A172 (cell line): ENCODE results near the gene GUCY1B1. TPM values are rescaled to one million over a fixed set of nuclear protein-coding genes. Genes with fewer than 3 reads are reported as not detected.
A peak's percentile ranks its signal among the peaks of the same experiment; 100 is the strongest.

Experiments used
- DNase-seq: peaks from one replicate; pipeline ENCODE4 v3.0.0-alpha.2; 2015; ENCODE audit warnings: low spot score
- total RNA-seq: library from RNA; depleted of rRNA; stranded (reverse); fragments of >200 nt; shearing (Covaris generic); gene quantifications from 2 replicates; pipeline ENCODE4 v1.2.3, GENCODE V29; 2014; rRNA removed

The GUCY1B1 gene
- total RNA-seq, result 3.0 and 6.1 TPM in 2 replicates

DNA sequence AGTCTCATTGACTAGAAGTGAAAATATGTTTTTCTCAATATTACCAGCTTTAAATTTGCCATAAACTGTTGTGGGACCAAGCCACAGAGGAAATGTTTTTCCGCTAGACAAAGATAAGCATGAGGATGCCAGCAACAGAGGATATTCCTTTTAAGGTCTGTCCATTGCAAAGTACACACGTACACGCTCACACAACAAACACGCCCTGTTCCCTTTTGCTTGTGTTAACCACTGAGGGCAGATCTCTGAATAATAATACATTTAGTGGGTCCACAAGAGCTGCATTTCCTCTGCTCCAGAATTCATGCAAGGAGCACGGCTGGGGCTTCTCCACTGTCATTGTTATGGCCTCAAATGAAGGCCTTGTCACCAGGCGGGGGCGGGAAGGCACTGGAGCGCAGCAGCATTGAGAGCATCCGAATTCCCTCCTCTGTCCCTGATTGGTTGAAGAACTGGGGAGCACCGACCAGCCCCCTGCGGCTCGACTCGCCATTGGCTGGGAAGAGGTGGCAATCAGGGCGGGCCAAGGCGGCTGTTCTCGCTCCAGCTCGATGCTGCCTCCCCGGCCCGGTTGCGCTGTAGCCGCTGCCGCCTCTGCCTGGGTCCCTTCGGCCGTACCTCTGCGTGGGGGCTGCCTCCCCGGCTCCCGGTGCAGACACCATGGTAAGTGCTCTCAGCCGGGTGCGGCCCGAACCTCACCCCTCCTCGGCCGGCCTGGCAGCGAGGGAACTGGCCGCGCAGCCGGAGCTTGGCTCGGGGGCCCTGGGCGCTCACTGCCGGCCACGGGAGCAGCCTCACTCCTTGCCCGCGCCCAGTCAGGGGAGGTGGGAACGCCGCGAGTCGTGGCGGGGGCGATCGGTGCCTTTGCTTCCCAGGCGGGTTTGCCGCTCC is at the start of gene GUCY1B1:
Gene GUCY1B1, plus strand, starts transcription at position 541 of the 891 bp plus-strand sequence. Its CDS starts 120 bp downstream, at position 661.
- peak; percentile 94 for DNase-seq

DNA sequence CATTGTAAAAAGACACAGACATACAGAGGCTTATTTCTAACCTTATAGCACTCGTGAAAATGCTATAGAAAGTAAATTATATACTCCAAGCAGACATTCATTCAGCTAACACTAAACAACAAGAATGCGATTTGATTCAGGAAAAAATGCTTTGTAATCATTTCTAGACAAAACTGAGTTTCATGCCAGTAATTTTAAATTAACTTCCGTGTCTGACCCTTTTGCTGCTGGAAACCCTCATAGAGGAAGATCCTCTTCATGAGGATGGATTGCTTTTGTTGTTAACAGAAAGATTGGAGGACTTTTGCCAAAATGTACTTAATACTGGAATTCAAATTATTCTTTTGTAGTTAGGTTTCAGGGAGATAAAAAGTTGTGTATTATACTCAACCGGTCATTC is 48.9 kb upstream of the GUCY1B1 start:
- no peak for DNase-seq

DNA sequence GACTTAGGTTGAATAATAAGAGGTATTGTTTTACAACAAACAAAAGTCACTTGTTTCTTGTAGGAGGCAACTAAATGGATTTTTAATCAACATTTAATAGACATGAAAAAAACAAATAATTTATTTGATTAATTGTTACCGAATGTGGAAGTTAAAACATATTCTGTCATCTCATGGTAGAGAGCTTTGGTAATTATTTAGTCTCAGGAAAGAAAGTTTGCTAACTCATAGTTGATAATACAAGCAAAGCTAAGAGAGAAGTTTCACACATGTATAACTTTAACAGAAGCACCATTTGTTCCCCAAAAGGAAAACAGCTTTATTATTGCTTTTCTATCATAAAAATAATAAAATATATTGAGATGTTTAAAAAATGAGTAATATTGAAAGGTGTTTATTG is 47.3 kb upstream of the GUCY1B1 start:
- DNase-seq, result no peak

DNA sequence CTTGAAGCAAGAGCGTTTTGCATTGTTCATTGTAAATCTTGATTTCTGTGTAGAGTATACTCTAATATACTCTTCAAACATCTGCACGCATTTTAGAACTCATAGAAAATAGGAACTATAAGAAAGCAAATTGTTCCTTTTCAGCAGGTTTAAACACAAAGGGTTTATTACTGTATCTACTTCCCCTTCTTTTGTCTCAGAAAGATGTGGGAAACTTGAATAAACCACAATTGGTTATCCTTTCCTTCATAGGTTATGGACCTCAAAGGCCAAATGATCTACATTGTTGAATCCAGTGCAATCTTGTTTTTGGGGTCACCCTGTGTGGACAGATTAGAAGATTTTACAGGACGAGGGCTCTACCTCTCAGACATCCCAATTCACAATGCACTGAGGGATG is 46.0 kb upstream of the GUCY1B1 start:
- no peak for DNase-seq

DNA sequence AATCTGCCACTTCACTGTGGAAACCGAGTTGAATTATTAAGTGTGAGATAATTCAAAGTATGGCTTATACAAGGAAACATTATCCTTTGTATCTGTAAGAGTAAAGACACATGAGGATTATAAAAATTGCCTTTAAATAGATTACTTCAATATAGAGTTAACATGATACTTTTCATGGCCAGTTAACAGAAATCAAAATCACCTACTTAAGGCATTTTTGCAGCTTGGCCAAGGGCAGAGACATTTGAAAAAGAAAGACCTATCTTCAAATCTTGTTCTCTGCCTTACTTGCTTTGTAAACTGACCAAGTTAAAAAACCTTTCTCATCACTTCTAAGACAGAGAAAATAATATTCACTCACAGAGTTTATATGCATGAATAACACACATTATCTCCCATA is 44.9 kb upstream of the GUCY1B1 start:
- no peak for DNase-seq

DNA sequence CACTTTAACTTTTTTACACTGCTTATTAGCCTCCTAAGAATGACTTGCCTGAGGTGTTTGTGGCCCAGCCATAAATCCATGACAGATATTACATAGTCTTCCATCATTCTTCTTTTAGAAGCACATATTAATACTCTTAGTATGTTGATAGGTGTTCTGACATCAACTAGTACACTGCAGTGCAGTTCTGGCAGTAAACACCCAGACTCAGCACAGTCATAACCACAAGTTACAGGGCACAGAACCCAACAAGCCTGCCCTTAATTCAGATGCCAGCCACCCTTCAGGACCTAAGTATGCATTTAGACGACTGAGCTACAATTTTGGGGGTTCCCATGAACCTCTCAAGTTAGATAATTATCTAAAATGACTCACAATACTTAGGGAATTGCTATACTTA is 36.5 kb upstream of the GUCY1B1 start:
- no peak for DNase-seq

DNA sequence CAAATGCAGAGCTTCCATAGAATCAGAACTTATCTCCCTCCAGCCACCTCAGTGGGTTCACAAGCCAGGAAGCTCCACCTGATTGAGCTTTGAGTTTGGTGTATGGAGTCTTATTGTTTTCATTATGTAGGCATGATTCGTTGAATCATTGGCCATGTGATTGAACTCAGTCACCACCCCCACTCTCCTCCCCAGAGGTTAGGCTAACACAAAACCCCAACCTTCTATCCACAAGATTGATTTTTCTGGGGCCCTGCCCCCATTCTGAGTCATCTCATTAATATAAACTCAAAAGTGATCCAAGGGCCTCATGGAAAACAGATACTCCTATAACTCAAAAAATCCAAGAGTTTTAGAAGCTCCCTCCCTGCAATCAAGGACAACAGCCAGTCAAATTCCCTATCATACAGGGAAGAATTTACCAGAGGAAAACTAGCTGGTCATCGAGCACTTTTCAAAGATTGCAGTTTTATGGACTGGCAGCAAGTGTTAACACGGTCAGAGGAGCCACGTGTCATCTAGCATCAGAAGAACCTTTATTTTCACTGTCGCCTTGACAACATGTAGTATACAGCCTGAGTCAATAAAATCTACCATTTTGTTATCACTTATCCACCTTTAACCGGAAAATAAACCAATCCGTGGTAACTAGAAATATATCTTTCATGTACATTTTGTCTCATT is 35.9 kb upstream of the GUCY1B1 start:
- peak; percentile 32 for DNase-seq

DNA sequence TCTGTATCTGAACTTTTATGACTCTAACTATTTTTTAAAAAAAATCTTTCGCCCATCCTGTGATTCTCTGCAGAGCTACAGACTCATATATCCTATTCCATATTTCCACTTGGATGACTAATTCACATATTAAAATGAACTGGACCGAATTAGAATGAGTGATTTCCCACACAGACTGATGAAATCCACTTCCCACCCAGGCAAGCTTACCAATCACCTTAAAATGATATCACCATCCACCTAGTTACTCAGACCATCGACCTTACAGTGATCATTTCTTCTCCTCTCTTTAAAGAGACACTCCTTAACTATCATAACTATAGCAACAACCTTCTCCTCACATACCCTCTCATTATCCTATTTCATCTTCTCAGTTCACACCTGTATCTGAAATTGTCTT is 34.1 kb upstream of the GUCY1B1 start:
- DNase-seq, result no peak

DNA sequence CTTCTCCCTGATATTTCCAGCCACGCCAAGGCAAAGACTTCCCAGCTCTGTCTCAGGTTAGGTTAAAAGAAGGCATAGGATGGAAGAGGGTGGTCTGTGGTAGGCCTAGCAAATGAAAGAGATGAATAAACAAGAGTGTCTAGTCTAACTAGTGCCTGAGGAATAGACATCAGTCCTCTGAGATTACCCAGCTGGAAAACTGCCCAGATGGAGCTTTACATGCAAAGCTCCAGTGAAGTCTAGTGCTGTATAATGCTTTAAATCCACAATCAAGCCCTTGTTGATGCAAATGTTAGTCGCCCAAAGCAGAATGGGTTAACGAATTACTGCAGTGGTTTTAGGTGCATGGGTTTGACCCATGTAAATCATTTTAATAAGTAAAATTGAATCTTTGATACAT is 24.8 kb upstream of the GUCY1B1 start:
- DNase-seq, result no peak

DNA sequence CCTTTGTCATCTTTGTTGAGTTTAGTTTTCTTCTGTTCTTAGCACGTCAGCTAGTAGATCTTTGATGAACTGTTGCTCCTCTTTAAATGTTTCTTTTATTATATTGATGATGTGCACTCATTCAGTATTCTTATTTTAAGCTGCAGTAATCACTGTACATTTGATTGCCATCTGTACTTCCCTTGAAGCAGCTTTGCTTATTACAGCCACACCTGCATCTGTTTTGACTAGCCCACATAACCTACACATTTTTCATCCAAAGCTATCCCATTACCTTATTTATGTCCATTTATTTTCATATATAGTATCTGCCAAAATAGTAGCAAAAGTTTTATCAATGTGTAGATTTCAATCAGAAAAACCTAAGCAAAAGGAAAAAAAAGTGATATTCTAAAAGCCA is 23.9 kb upstream of the GUCY1B1 start:
- no peak for DNase-seq

DNA sequence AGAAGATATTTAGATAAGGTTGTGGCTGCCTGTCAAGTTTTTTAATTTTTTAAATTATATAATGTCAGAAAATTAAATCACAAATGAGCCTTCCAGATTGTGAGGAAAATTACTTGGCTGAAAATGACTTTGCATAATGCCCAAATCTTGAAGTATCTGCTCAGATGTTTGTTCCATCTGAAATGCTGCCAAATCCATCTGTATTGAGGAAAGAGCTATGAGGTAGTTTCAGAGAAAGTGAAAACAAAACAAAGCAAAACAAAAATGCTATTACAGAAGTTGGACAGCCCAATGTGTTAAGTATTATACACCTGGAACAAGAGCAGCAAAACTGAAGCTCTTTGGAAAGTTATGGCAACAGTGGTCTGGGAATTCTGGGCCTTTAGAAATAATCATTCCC is 23.3 kb upstream of the GUCY1B1 start:
- DNase-seq, result no peak

DNA sequence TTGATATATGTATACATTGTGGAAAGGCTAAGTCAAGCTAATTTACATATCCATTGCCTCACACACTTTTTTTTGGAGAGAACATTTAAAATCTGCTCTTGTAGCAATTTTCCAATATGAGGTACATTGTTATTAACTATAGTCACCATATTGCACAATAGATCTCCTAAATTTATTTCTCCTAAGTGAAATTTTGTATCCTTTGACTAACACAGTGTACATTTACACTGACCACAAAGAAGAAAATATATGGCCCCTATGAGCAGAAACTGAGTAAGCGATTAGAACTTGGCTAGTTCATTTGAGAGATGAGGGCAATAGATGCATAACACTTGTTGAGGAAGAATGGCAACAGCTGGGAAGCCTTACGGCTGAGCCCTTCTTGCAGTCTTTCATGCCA is 20.3 kb upstream of the GUCY1B1 start:
- DNase-seq, result no peak

DNA sequence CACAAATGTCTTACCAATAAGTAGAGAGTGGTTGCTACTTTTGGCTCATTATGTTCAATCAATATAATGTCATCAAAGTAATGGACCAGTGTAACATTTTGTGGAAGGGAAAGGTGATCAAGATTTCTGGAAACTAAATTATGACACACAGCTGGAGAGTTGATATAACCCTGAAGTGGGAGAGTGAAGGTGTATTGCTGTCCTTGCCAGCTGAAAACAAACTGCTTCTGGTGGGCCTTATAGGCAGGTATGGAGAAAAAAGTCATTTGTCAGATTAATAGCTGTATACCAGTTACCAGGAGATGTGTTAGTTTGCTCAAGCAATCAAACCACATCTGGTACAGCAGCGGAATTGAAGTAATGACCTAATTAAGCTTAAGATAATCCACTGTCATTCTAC is 17.3 kb upstream of the GUCY1B1 start:
- no peak for DNase-seq

DNA sequence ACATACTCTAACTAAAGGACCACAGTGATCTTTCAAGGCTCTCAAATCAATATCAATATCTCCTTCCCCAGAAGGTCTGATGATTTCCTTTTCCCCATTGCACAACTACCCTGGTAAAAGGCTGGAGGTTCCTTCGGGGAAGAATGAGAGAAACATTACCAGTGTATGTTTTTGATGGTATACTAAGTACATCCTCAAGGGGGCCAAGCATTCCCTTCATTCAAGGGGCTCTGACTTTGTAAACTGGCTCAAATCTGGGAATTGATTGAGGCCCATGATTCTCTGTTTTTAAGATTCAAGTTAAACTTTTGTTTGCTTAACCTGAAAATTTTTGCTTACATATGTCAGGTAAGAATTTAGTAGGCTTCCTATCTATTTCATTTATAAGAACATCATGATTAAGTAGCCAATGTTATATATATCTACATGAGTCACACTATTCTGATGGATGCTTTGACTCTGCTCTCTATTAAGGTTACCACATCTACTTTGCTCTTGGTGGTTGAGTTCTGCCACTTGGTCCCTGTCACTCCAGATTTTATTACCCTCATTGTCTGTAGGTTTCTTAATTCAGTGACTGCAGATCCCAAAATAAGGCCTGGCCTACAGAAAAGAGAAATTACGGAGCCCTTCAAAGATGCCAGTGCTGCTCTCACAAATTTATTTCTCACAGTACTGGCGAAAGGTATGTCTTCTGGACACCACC is 16.4 kb upstream of the GUCY1B1 start:
- no peak for DNase-seq

DNA sequence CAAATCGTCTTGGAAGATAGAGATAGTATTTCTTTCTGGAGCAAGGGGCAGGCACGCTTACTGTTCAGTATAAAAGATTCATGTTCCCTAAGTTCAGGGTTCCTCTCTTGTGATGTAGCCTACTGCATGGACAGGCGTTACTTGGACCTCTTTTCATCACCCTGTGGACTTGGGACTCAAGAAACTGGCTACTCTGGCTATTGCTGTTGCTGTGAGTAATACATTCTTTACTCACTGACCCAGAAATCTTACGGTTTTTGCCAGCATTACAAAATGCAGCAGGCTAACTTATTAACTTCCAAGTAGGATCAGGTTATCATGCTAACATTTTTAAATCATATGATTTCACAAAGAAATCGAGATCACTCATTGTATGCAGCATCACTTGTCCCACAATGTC is 12.8 kb upstream of the GUCY1B1 start:
- no peak for DNase-seq

DNA sequence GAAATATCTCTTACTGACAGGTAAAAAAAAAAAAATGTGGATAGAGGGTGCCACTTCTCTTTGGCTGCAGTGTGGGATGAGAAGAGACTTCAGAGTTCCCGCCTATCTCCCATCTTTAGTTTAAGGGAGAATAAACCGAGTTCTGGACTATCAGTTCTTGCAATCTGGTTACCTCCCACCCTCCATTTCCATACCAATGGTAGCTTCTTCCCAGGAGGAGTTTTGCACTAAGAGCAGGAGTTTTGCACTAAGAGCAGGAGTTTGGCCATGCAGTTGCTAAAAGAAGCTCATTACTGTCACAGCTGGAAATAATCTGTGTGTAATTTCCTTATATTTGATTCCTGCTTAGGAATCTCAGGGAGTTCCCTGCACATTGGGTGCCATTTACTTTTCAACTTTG is 10.8 kb upstream of the GUCY1B1 start:
- DNase-seq, result no peak

DNA sequence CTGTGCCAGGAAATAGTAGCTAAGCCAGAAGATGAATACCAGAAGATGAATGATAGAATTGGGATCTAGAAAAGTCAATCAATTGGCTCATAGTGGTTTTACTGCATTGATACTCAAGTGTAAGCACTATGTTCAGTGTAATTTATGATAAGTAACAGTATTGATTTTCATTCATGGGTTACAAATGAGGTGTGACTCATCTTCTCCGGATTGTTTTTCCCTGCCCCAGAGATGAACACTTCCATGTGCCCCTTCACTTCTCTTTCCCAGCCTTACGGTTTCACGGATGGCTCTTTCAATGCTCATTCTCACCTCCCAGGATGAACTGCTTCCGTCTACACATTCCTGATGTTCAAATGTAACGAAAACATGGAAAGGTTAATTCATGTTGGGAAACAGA is 9.8 kb upstream of the GUCY1B1 start:
- DNase-seq, result no peak

DNA sequence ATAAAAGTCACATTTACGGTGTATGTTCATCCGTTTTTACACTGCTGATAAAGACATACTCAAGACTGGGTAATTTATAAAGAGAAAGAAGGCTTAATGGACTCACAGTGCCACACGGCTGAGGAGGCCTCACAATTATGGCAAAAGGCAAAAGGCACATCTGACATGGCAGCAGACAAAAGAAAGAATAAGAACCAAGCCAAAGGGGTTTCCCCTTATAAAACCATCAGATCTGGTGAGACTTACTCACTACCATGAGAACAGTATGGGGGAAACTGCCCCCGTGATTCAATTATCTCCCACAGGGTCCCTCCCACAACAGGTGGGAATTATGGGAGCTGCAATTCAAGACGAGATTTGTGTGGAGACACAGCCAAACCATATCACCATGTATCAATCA is 7.3 kb upstream of the GUCY1B1 start:
- DNase-seq, result no peak

DNA sequence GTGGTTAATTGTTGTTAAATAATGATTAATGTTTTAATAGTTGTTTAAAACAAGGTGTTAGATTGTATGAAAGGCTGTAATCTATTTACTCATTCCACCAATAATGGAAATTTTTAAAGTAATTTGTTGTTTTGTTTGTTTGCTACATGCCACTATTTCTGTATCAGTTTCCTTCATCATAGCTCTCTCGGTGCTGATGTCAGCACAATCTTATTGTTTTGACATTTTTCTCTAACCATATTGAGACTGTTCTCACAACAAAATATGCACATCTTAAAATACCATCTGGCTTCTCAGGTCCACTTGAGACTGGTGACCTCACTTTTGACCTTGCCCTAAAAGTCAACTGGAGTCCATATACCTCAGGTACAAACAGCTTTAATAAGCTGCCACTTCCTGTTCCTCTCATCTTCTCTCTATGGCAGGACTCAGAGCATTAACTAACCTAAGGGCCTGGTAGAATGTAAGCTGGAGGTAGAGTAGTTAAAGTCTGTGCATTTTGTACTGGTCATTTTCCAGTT is 1.0 kb upstream of the GUCY1B1 start:
- DNase-seq, result no peak

DNA sequence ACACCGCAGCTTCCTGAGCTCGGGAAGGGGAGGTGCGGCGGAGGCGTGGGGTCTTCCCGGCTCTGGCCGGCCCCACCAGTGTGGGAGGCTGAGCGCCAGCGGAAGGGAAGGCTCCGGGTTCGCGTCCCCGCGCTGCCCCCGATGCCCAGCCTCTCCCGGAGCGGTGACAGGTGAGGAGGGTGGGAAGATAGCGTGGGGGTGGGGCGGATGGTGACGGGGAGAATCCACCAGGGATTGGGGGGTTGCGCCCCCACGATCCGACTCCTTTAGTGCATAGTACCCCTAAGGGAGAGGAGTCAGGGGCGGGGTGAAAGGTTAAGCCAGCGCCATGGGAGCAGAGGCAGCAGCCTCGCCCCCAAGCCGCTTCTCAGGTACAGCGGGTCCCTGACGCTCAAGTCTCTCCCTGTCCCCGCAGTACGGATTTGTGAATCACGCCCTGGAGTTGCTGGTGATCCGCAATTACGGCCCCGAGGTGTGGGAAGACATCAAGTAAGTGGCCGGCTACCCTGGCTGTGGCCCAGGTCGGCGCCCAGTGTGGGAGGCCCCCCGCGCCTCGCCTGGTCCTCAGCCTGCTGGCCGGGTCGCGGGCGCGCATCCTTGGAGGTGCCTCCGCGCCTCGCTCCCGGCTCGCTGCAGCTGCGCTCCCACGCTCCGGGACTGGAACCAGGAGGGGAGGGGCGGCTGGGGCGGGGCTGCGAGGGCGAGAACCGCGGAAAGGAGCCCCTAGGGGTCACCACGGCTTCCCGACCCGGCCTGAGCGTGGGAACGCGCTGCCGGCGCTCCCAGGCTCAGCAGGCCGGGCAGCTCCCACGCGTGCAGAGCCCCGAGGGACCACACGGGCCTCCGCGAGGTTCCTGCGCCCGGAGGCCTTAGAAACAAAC is 791 bp downstream of the GUCY1B1 start:
- DNase-seq, result no peak

DNA sequence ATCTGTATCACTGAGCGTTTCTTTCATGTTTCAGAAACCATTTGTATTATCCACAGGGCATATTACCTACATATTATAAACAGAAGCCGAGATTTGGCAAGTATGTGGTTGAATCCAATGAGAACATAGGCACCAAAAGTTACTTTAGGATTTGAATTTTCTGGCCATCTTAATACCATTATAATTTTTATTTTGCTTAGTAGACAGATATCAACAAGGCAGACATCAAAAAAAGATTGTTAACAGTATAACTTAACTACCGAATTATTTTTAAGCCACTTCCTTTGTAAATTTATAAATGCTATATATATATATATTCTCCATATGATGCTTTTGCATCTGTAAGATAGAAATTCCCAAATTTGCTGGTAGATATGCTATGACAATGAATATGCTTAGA is 2.2 kb downstream of the GUCY1B1 start:
- no peak for DNase-seq
